Neural crest cell (in vitro differentiated cells): ENCODE data around the gene KASH5. TPM values are rescaled to one million over a fixed set of nuclear protein-coding genes. Genes with fewer than 3 reads are reported as not detected.

Experiments
- DNase-seq: peaks from one replicate; pipeline ENCODE4 v3.0.0; 2021; ENCODE audit warnings: low read depth, mixed read lengths, low spot score
- H3K27ac Mint-ChIP-seq: one replicate; pipeline ENCODE4 v1.8.0; 2021; ENCODE audit warnings: mild to moderate bottlenecking, mixed read lengths; ENCODE audit not compliant: unreplicated experiment
- H3K27me3 Mint-ChIP-seq: 2 replicates; pipeline ENCODE4 v1.8.0; 2021; ENCODE audit warnings: low read depth, mild to moderate bottlenecking, mixed read lengths
- H3K36me3 Mint-ChIP-seq: 2 replicates; pipeline ENCODE4 v1.8.0; 2021; ENCODE audit warnings: low read depth, mild to moderate bottlenecking, mixed read lengths
- H3K4me1 Mint-ChIP-seq: 2 replicates; pipeline ENCODE4 v1.8.0; 2021; ENCODE audit warnings: mixed read lengths
- H3K4me3 Mint-ChIP-seq: one replicate; pipeline ENCODE4 v1.8.0; 2021; ENCODE audit warnings: mild to moderate bottlenecking, mixed read lengths
- H3K9me3 Mint-ChIP-seq: 2 replicates; pipeline ENCODE4 v1.8.0; 2021; ENCODE audit warnings: mixed read lengths
- total RNA-seq: library from RNA; stranded (reverse); gene quantifications from 2 replicates; pipeline ENCODE4 v1.2.1, GENCODE V29; 2021
- TF ChIP-seq, protein P1 (sequence below): fragments of 200-600 bp; sonication (generic); conservative IDR thresholded peaks from 2 replicates; pipeline ENCODE4 v1.5.0; 2021; ENCODE audit warnings: antibody characterized with exemption, mild to moderate bottlenecking

The KASH5 gene
- total RNA-seq, 1 donor from 2014 or later, result not detected

DNA sequence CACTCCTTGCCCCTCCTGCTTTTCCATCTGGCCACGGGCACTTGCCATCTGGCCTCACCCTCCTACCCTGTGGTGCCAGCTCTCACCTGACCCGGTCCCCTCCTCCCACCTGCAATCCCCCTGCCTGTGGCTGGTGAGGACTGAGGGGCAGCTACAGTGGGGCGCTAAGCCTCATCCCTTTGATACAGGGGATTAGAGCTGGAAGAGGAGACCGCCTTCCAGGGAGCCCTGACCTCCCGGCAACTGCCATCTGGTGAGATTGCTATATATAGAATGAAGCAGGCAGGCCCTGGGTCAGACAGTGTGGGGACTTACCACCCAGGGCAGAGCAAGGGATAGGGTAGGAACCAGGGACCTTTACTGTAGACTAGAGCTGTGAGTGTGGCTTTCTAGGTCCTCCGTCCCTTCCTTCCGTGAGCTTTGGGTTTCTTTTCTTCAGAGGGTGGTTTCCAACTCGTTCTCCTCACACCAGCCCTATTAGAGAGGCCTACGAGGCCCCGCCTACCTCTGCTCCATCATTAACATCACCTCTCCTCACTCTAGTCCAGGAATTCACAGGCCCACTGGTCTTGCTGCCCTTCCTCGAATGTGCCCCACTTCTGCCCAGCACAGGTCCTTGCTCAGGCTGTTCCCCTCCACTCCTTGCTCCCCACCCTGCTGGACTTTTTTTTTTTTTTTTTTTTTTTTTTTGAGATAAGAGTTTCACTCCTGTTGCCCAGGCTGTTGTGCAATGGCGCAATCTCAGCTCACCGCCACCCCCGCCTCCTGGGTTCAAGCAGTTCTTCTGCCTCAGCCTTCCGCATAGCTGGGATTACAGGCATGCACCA, 7.7 kb downstream of the KASH5 start:
- Mint-ChIP-seq H3K4me3 (no peak overlapping the region), H3K27ac (no peak overlapping the region), H3K9me3 (no peaks in the 10 kb centered on the region), H3K4me1 (peaks cover 4% of the 10 kb centered on the region), H3K36me3 (no peaks in the 10 kb centered on the region), H3K27me3 (peaks cover 14% of the 10 kb centered on the region)
- TF ChIP-seq, protein P1, sequence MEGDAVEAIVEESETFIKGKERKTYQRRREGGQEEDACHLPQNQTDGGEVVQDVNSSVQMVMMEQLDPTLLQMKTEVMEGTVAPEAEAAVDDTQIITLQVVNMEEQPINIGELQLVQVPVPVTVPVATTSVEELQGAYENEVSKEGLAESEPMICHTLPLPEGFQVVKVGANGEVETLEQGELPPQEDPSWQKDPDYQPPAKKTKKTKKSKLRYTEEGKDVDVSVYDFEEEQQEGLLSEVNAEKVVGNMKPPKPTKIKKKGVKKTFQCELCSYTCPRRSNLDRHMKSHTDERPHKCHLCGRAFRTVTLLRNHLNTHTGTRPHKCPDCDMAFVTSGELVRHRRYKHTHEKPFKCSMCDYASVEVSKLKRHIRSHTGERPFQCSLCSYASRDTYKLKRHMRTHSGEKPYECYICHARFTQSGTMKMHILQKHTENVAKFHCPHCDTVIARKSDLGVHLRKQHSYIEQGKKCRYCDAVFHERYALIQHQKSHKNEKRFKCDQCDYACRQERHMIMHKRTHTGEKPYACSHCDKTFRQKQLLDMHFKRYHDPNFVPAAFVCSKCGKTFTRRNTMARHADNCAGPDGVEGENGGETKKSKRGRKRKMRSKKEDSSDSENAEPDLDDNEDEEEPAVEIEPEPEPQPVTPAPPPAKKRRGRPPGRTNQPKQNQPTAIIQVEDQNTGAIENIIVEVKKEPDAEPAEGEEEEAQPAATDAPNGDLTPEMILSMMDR, result no peak
- no peak for DNase-seq

DNA sequence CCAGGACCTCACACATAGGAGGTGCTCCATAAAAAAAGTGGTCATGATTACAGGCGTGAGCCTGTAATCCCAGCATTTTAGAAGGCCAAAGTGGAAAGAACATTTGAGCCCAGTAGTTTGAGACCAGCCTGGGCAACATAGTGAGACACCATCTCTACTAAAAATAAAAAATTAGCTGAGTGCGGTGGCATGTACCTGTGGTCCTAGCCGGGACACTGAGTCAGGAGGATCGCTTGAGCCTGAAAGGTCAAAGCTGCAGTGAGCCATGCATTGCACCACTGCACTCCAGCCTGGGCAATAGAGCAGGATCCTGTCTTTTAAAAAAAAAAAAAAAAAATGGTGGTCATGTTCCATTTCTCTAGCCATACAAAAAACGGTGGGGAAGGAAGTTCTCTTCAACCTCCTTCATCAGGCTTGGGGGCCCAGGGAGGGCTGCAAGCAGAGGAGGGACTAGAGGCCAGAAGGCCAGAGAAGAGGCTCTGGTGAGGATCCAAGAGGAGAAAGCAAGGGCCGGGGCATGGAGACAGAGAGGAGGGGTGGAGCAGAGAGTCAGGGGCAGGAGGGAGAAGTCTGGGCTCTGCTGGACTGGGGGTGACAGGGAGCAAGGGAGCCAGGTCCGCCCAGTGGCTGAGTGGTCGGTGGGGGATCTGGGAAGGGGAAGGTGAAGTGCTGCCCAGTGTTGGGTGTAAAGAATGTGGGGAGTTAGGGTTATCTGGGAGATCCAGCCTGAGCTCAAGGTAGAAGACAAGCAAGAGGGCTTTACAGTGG, 8.9 kb downstream of the KASH5 start:
- Mint-ChIP-seq H3K27ac (no peak overlapping the region), H3K4me3 (no peak overlapping the region)
- DNase-seq, result no peak

DNA sequence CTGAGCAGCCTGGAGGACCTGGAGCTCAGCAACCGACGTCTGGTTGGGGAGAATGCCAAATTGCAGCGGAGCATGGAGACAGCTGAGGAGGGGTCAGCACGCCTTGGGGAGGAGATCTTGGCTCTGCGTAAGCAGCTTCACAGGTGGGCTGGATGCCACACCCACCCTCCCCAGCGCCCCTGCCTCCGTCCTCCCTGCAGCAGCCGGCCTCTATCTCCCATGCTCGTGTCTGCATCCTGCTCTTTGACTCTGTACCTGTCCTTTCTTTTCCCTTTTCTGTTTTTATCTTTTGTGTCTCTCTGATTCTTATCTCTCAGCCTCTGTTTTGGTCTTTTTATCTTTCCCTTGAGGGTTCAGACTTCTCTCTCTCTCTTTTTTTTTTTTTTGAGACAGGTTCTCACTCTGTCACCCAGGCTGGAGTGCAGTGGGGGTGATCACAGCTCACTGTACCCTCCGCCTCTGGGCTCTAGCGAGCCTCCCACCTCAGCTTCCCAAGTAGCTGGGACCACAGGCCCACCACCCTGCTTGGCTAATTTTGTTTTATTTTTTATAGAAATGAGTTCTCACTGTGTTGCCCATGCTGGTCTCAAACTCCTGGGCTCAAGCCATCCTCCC, 10.1 kb downstream of the KASH5 start:
- TF ChIP-seq, protein P1, result no peak
- H3K9me3 Mint-ChIP-seq, result no peaks in the 10 kb centered on the region
- H3K4me1 Mint-ChIP-seq, result no peaks in the 10 kb centered on the region
- no peak overlapping the region for H3K27ac Mint-ChIP-seq
- no peak for DNase-seq
- H3K27me3 Mint-ChIP-seq, result peaks cover 2% of the 10 kb centered on the region
- H3K4me3 Mint-ChIP-seq, result no peak overlapping the region
- H3K36me3 Mint-ChIP-seq, result no peaks in the 10 kb centered on the region

More for the DNA sequence above, 8.9 kb downstream of the KASH5 start:
- Mint-ChIP-seq H3K36me3 (no peaks in the 10 kb centered on the region), H3K9me3 (no peaks in the 10 kb centered on the region), H3K4me1 (peaks cover 2% of the 10 kb centered on the region), H3K27me3 (peaks cover 10% of the 10 kb centered on the region)
- TF ChIP-seq, protein P1, result no peak

DNA sequence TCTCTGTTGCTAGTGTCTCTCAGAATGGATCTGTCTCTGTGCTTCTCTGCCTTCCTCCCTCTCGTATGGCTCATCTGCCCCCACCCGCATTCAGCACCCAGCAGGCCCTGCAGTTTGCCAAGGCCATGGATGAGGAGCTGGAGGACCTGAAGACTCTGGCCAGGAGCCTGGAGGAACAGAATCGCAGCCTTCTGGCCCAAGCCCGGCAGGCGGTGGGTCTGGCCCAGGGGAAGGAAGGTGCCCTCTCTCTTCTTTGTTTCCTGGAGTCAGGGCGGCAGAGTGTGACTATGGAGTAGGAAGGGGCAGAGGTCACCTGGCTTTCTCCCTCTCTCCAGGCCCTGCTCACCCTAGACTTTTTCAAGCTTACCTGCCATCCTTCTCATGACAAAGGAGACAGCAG, 10.9 kb downstream of the KASH5 start:
- TF ChIP-seq, protein P1, result no peak
- H3K9me3 Mint-ChIP-seq, result no peaks in the 10 kb centered on the region
- H3K27ac Mint-ChIP-seq, result peak overlapping the region; percentile 83
- no peaks in the 10 kb centered on the region for H3K36me3 Mint-ChIP-seq
- no peak overlapping the region for H3K4me3 Mint-ChIP-seq
- DNase-seq, result no peak
- peaks cover 2% of the 10 kb centered on the region for H3K27me3 Mint-ChIP-seq
- peaks cover 7% of the 10 kb centered on the region for H3K4me1 Mint-ChIP-seq

DNA sequence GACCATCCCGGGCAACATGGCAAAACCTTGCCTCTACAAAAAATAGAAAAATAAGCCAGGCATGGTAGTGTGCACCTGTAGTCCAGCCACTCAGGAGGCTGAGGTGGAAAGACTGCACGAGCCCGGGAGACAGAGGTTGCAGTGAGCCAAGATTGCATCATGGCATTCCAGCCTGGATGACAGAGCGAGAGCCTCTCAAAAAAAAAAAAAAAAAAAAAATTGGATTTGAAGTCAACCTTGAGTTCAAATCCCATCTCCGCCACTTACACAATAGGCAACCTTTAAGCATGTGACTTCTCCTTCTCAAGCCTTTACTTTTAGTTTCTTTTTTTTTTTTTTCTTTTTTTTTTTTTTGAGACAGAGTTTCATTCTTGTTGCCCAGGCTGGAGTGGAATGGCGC, 12.0 kb downstream of the KASH5 start:
- no peak overlapping the region for H3K27ac Mint-ChIP-seq
- TF ChIP-seq, protein P1, result no peak
- DNase-seq, result no peak
- peaks cover 8% of the 10 kb centered on the region for H3K4me1 Mint-ChIP-seq
- no peaks in the 10 kb centered on the region for H3K9me3 Mint-ChIP-seq
- no peaks in the 10 kb centered on the region for H3K27me3 Mint-ChIP-seq
- H3K4me3 Mint-ChIP-seq, result no peak overlapping the region
- H3K36me3 Mint-ChIP-seq, result no peaks in the 10 kb centered on the region
